ENCODE results near the gene ZNF428. TPM values are rescaled to one million over a fixed set of nuclear protein-coding genes. Genes with fewer than 3 reads are reported as not detected.

The ZNF428 gene
- polyA plus RNA-seq, 3 donors = 3.8 to 5.6 (median 3.9) TPM

DNA sequence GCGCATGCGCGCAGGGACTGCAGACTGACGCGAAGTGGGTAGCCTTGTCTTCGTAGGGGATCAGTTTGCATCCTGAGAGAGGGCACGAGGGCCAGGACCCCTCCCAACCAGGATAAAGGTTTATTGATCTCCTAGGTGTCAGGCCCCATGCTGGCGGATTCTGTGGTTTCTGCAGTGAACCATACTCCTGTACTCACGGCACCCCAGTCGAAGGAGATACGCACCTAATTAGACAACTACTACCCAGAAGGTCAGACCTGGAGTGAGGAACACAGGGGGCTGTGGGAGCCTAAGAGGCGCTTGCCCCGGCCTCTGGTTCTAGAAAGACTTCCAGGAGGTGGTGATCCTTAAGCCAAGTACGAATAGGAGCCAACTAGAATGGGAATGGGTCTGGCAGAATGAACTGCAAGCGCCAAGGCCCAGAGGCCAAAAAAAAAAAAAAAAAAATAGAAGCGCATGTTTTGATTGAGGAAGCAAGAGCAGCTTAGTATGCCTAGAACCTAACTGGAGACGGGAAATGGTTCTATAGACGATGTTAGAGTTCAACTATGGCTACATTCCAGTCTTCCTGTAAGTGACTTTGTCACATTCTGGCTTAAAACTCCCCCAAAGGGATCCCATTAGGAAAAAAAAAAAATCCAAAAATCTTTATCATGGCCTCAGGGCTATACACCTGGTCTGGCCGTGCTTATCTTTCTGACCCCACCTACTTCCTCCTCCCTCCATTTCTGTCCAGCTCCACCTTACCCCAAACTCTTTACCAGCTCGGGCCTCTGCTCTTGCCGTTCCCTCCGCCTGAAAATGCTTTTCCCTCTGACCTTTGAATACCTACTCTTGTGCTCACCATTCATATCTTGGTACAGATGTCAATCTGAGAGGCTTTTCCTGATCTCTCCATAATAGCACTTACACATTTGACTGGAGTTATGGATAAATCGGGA is 902 bp upstream of the ZNF428 start:
- Histone ChIP-seq H3K79me2 (ENCODE audit: insufficient read depth, low read length) (peaks cover 9% of the 10 kb centered on the region), H3K4me3 (replicated peaks in 1 of 3; ENCODE audit: low read depth in 2 of 3, low read length in 3 of 3) (peak overlapping the region; percentile 66 to 84 (median 68)), H3K9me3 (replicated peaks in 1 of 2; ENCODE audit: control insufficient read depth in 1 of 2, insufficient read depth in 1 of 2, low read length in 2 of 2) (no peaks in the 10 kb centered on the region), H3K9ac (ENCODE audit: insufficient read depth, low read length, poor library complexity, severe bottlenecking) (peak overlapping the region; percentile 82), H3K4me2 (replicated peaks; ENCODE audit: extremely low read depth, low read length, poor library complexity, severe bottlenecking) (peak overlapping the region; percentile 88), H2AFZ (ENCODE audit: insufficient read depth, low read depth, low read length, poor library complexity, severe bottlenecking) (peak overlapping the region; percentile 96), H4K20me1 (ENCODE audit: insufficient read depth, low read length) (peaks cover 5% of the 10 kb centered on the region), H3K4me1 (ENCODE audit: control insufficient read depth in 1 of 2, insufficient read depth in 2 of 2, low read length in 2 of 2) (peaks cover 17 to 20% of the 10 kb centered on the region in 2 donors), H3K27ac (ENCODE audit: low read depth in 1 of 2, low read length in 2 of 2) (peak overlapping the region; percentile 78 to 89), H3K27me3 (ENCODE audit: control insufficient read depth in 2 of 2, insufficient read depth in 2 of 2, low read length in 2 of 2) (peaks cover 0 to 3% of the 10 kb centered on the region in 2 donors), H3K36me3 (replicated peaks in 1 of 2; ENCODE audit: control insufficient read depth in 1 of 2, insufficient read depth in 2 of 2, low read length in 2 of 2) (no peaks in the 10 kb centered on the region)
- intact Hi-C loops (cut with micrococcal nuclease) = no loop called here
- Mint-ChIP-seq H3K27ac (peak overlapping the region; percentile 24 to 93 (median 88)), H3K27me3 (ENCODE audit: low read depth in 3 of 3) (peaks cover 3 to 8% (median 7%) of the 10 kb centered on the region in 3 donors), H3K36me3 (no peaks in the 10 kb centered on the region), H3K4me1 (peaks cover 19% of the 10 kb centered on the region), H3K4me3 (peak overlapping the region; percentile 92 to 96), H3K9me3 (peaks cover 0 to 4% (median 0%) of the 10 kb centered on the region in 7 donors)
- DNase-seq = no peak
- WGBS (ENCODE audit: insufficient coverage) = 49% methylated on average over 13 of the region's 23 CpGs
- TF ChIP-seq, protein P1, sequence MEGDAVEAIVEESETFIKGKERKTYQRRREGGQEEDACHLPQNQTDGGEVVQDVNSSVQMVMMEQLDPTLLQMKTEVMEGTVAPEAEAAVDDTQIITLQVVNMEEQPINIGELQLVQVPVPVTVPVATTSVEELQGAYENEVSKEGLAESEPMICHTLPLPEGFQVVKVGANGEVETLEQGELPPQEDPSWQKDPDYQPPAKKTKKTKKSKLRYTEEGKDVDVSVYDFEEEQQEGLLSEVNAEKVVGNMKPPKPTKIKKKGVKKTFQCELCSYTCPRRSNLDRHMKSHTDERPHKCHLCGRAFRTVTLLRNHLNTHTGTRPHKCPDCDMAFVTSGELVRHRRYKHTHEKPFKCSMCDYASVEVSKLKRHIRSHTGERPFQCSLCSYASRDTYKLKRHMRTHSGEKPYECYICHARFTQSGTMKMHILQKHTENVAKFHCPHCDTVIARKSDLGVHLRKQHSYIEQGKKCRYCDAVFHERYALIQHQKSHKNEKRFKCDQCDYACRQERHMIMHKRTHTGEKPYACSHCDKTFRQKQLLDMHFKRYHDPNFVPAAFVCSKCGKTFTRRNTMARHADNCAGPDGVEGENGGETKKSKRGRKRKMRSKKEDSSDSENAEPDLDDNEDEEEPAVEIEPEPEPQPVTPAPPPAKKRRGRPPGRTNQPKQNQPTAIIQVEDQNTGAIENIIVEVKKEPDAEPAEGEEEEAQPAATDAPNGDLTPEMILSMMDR (IDR thresholded peaks at IDR 0.05) = no peak

DNA sequence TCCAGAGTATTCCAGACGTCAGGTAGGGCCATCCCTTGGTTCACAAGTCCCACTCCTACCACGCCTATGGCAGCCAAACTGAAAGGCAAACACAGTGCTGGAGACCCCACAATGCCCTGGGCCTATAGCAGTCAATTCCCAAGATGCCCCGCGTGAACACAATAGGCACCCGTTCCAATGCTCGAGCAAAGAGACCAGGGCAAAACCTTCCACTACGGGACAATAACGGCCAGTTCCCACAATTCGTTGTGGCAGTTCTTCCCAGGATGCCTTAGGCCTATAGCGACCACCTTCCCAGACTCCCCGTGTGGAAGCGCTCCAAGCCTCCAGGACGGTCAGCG is 538 bp downstream of the ZNF428 start:
- peaks cover 16 to 17% of the 10 kb centered on the region in 2 donors for H3K4me1 ChIP-seq (ENCODE audit: control insufficient read depth in 1 of 2, insufficient read depth in 2 of 2, low read length in 2 of 2)
- peak overlapping the region; percentile 82 for H3K9ac ChIP-seq (ENCODE audit: insufficient read depth, low read length, poor library complexity, severe bottlenecking)
- H3K27me3 ChIP-seq (ENCODE audit: control insufficient read depth in 2 of 2, insufficient read depth in 2 of 2, low read length in 2 of 2) = no peaks in the 10 kb centered on the region
- H2AFZ ChIP-seq (ENCODE audit: insufficient read depth, low read depth, low read length, poor library complexity, severe bottlenecking) = peak overlapping the region; percentile 96
- H3K9me3 ChIP-seq (replicated peaks in 1 of 2; ENCODE audit: control insufficient read depth in 1 of 2, insufficient read depth in 1 of 2, low read length in 2 of 2) = no peaks in the 10 kb centered on the region
- peak overlapping the region; percentile 88 for H3K4me2 ChIP-seq (replicated peaks; ENCODE audit: extremely low read depth, low read length, poor library complexity, severe bottlenecking)
- Mint-ChIP-seq H3K27me3 (ENCODE audit: low read depth in 3 of 3) (peaks cover 0 to 7% (median 3%) of the 10 kb centered on the region in 3 donors), H3K9me3 (peaks cover 0 to 1% (median 0%) of the 10 kb centered on the region in 7 donors), H3K4me1 (peaks cover 14% of the 10 kb centered on the region), H3K4me3 (peak overlapping the region; percentile 92 to 96), H3K36me3 (peaks cover 5% of the 10 kb centered on the region in 2 donors), H3K27ac (peak overlapping the region; percentile 87 to 96 (median 93))
- peak overlapping the region; percentile 66 to 84 (median 68) for H3K4me3 ChIP-seq (replicated peaks in 1 of 3; ENCODE audit: low read depth in 2 of 3, low read length in 3 of 3)
- intact Hi-C loops (cut with micrococcal nuclease) = loop anchor here in 1 of 2 donors (2.0 kb wide), 1 partner anchor 22 kb away; the partner anchor contains the start of genes IRGQ and ZNF576
- peak overlapping the region; percentile 78 to 89 for H3K27ac ChIP-seq (ENCODE audit: low read depth in 1 of 2, low read length in 2 of 2)
- TF ChIP-seq, protein P1 (IDR thresholded peaks at IDR 0.05) = no peak
- DNase-seq = peak in 1 of 3 donors; percentile 16
- peaks cover 9% of the 10 kb centered on the region for H3K79me2 ChIP-seq (ENCODE audit: insufficient read depth, low read length)
- 1% methylated on average over 11 of the region's 14 CpGs for WGBS (ENCODE audit: insufficient coverage)
- H3K36me3 ChIP-seq (replicated peaks in 1 of 2; ENCODE audit: control insufficient read depth in 1 of 2, insufficient read depth in 2 of 2, low read length in 2 of 2) = no peaks in the 10 kb centered on the region
- peaks cover 5% of the 10 kb centered on the region for H4K20me1 ChIP-seq (ENCODE audit: insufficient read depth, low read length)
